ENCODE results near the gene CD99L2. TPM values are rescaled to one million over a fixed set of nuclear protein-coding genes. Genes with fewer than 3 reads are reported as not detected.

Gene CD99L2
- total RNA-seq, 2 donors from 2014 or later, result 66.0 to 72.0 TPM

DNA sequence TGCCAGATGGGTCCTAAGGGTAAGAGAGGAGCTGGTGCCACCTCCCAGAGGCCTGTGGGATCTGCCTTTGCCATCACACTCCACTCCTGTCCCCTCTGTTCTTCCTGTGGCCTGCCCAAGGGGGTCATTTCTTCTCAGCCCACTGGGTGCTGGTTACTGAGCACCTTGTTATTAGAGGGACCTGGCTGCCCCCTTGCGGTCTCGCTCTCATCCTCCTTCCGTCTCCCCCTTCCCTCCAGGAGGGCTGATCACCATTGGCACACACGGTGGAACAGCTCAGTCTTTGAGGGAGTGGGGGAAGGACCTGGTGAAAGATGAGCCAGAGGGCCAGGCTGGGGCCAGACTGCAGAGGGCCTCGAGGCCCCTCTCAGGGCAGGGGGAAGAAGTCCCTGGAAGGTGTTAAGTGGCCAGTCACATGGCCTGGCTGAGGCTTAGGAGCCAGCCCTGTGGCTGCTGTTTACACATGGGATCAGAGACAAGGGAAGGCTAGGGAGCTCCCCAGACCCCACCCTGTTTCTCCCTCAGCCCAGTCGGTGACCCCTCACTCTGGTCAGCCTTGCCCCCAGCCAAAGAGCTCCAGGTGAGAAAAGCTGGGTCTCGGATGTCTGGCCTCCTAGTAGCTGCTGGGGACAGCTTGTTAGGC lies 137.2 kb downstream of the CD99L2 start:
- Histone ChIP-seq H3K27ac (no peak overlapping the region), H3K27me3 (no peaks in the 10 kb centered on the region), H3K9me3 (no peaks in the 10 kb centered on the region), H3K4me3 (no peak overlapping the region), H3K36me3 (no peaks in the 10 kb centered on the region), H3K4me1 (no peaks in the 10 kb centered on the region)
- TF ChIP-seq, protein P1, sequence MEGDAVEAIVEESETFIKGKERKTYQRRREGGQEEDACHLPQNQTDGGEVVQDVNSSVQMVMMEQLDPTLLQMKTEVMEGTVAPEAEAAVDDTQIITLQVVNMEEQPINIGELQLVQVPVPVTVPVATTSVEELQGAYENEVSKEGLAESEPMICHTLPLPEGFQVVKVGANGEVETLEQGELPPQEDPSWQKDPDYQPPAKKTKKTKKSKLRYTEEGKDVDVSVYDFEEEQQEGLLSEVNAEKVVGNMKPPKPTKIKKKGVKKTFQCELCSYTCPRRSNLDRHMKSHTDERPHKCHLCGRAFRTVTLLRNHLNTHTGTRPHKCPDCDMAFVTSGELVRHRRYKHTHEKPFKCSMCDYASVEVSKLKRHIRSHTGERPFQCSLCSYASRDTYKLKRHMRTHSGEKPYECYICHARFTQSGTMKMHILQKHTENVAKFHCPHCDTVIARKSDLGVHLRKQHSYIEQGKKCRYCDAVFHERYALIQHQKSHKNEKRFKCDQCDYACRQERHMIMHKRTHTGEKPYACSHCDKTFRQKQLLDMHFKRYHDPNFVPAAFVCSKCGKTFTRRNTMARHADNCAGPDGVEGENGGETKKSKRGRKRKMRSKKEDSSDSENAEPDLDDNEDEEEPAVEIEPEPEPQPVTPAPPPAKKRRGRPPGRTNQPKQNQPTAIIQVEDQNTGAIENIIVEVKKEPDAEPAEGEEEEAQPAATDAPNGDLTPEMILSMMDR (IDR thresholded peaks at IDR 0.05), result no peak
- DNase-seq (ENCODE audit: low spot score), result peak; percentile 54

DNA sequence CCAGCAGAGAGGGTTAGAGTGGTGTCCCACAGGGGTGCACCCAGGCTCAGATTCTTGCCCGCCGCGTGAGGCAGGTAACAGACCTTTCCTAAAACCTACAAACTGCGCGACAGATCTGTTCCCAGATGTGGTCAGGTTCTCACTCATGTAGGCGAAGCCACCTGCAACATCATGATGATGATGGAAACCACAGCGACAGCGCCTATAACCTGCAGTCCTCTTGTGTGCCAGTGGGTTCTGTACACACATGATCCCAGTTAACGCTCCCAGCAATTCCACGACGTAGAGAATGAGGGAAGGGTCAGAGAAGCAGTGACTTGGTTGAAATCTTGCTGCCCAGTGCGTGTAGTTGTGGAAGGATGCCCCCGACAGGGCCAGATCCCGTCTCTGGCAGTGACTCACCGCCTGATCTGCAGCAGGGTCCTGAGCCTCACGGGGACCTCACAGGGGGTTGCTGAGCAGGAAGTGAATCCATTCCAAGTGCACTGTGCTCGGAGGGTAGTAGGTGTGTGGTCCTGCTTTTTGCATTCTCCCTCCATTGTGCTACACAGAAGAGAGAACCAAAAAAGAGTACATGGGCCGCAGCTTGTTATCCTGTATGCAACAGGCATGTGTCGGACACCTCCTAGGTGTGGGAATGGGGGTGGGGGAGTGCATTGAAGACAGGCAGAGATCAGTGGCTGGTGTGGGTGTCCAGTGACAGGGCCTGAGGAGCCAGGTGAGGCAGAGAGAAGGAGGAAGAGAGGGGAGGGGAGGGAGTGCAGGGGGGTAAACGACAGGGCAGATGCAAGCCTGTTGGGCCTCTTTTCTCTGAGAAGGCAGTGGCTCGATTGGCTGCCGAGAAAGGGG lies 138.7 kb downstream of the CD99L2 start:
- Histone ChIP-seq H3K36me3 (no peaks in the 10 kb centered on the region), H3K27ac (no peak overlapping the region), H3K4me1 (no peaks in the 10 kb centered on the region), H3K9me3 (no peaks in the 10 kb centered on the region), H3K4me3 (no peak overlapping the region), H3K27me3 (no peaks in the 10 kb centered on the region)
- TF ChIP-seq, protein P1 (IDR thresholded peaks at IDR 0.05), result no peak
- peak; percentile 28 for DNase-seq (ENCODE audit: low spot score)

DNA sequence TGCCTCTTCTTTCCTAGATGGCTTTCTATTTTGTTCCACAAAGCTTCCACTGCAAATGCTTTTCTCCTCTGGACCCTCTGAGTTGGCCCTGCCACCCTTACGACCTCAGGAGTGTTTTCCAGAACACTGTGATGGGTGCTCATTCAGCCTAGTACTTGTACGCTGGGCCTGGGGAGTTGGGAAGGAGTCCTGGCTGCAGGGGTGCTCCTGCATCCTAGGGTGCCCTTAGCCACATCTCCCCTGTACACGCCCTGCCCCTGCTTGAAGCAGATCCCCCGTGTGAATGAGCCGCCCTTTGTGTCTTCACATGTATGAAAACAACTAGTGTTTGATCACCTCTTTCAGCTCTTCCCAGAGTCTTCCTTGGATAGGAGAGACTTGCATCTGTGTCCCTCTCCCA lies 141.1 kb downstream of the CD99L2 start:
- Histone ChIP-seq H3K4me3 (no peak overlapping the region), H3K4me1 (no peaks in the 10 kb centered on the region), H3K27ac (no peak overlapping the region), H3K36me3 (no peaks in the 10 kb centered on the region), H3K9me3 (no peaks in the 10 kb centered on the region), H3K27me3 (no peaks in the 10 kb centered on the region)
- TF ChIP-seq, protein P1 (IDR thresholded peaks at IDR 0.05), result no peak
- peak; percentile 52 for DNase-seq (ENCODE audit: low spot score)

DNA sequence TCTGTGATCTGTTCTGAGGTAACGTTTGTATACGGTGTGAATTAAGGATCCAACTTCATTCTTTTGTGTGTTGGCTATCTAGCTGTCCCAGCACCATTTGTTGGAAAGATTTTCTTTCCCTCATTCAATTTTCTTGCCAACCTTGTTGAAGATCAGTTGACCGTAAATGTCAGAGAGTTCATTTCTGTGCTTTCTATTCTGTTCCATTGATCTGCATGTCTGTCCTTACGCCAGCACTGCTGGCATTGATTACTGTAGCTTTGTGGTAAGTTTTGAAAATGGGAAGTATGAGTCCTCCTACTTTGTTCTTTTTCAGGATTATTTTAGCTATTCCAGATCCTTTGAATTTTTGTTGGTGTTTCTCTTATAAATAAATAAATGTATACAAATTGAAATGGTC lies 144.5 kb downstream of the CD99L2 start:
- no peak overlapping the region for H3K27ac ChIP-seq
- H3K36me3 ChIP-seq, result no peaks in the 10 kb centered on the region
- H3K4me3 ChIP-seq, result no peak overlapping the region
- H3K4me1 ChIP-seq, result no peaks in the 10 kb centered on the region
- no peaks in the 10 kb centered on the region for H3K9me3 ChIP-seq
- TF ChIP-seq, protein P1 (IDR thresholded peaks at IDR 0.05), result no peak
- no peak for DNase-seq (ENCODE audit: low spot score)
- H3K27me3 ChIP-seq, result no peaks in the 10 kb centered on the region

DNA sequence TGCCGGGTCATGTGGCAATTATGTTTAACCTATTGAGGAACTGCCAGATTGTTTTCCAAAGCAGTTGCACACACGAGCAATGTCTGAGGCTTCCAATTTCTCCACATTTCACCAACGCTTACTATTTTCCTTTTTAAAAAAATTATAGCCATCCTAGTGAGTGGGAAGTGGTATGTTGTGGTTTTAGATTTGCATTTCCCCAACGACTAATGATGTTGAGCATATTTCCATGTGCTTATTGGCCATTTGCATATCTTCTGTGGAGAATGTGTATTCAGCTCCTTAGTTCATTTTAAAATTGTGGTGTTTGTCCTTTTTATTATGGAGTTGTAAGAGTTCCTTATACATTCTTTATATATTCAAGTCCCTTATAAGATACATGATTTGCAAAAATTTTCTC lies 145.1 kb downstream of the CD99L2 start:
- Histone ChIP-seq H3K36me3 (no peaks in the 10 kb centered on the region), H3K4me1 (no peaks in the 10 kb centered on the region), H3K9me3 (no peaks in the 10 kb centered on the region), H3K27ac (no peak overlapping the region), H3K4me3 (no peak overlapping the region), H3K27me3 (no peaks in the 10 kb centered on the region)
- TF ChIP-seq, protein P1 (IDR thresholded peaks at IDR 0.05), result no peak
- DNase-seq (ENCODE audit: low spot score), result no peak
